Effector memory CD4-positive, alpha-beta T cell (primary cell): ENCODE measurements around the gene GRID1.

Experiments
- DNase-seq, 3 donors: peaks; one replicate each; pipeline ENCODE4 v3.0.0-alpha.2; 2020
- H3K27ac ChIP-seq: 2 replicates; pipeline ENCODE4 v1.7.0; 2013; ENCODE audit warnings: mild to moderate bottlenecking, low read length, moderate library complexity; ENCODE audit not compliant: insufficient read depth, poor library complexity, severe bottlenecking
- H3K27me3 ChIP-seq: replicated peaks from 2 replicates; pipeline ENCODE4 v1.7.0; 2013; ENCODE audit warnings: mild to moderate bottlenecking, low read length; ENCODE audit not compliant: insufficient read depth, control insufficient read depth, poor library complexity, severe bottlenecking
- H3K36me3 ChIP-seq: 2 replicates; pipeline ENCODE4 v1.7.0; 2013; ENCODE audit warnings: mild to moderate bottlenecking, low read length, moderate library complexity; ENCODE audit not compliant: control insufficient read depth, insufficient read depth
- H3K4me1 ChIP-seq: 2 replicates; pipeline ENCODE4 v1.7.0; 2013; ENCODE audit warnings: low read length, mild to moderate bottlenecking; ENCODE audit not compliant: control insufficient read depth, insufficient read depth, poor library complexity, severe bottlenecking
- H3K4me3 ChIP-seq: 2 replicates; pipeline ENCODE4 v1.7.0; 2013; ENCODE audit warnings: low read length, low read depth, mild to moderate bottlenecking; ENCODE audit not compliant: insufficient read depth, poor library complexity, severe bottlenecking
- H3K9me3 ChIP-seq: 2 replicates; pipeline ENCODE4 v1.7.0; 2013; ENCODE audit warnings: mild to moderate bottlenecking, low read length, moderate library complexity; ENCODE audit not compliant: control insufficient read depth

The GRID1 gene

GRCh38 chr10:86362586-86363183 lies 3.9 kb downstream of the GRID1 start:
- no peaks in the 10 kb centered on the region for H3K9me3 ChIP-seq
- H3K36me3 ChIP-seq: no peaks in the 10 kb centered on the region
- no peak for DNase-seq
- peaks cover 39% of the 10 kb centered on the region for H3K27me3 ChIP-seq
- no peak overlapping the region for H3K4me3 ChIP-seq
- H3K27ac ChIP-seq: no peak overlapping the region
- peaks cover 26% of the 10 kb centered on the region for H3K4me1 ChIP-seq

DNA sequence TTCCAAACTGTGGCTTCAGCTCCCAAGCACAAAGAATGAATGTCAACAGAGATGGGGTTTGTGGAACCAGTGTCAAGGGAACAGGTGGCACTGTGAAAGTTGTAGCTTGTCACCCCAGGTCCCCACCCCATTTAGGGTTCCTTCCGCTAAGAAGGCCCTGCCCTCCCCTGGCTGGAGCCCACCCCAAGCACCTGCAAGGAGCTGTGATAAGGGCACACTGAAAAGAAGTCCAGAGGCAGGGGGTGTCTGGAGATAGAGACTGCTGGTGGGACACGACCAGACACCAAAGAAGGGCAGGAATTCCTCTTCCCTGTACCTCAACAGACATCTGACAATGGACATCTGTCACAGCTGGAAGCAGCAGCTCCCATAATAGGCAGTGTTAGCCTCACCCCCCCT lies 4.5 kb downstream of the GRID1 start:
- Histone ChIP-seq H3K4me1 (peaks cover 21% of the 10 kb centered on the region), H3K9me3 (no peaks in the 10 kb centered on the region), H3K27ac (no peak overlapping the region), H3K36me3 (no peaks in the 10 kb centered on the region), H3K27me3 (peaks cover 34% of the 10 kb centered on the region), H3K4me3 (no peak overlapping the region)
- no peak for DNase-seq

GRCh38 chr10:86361156-86362128 lies 5.2 kb downstream of the GRID1 start:
- Histone ChIP-seq H3K27ac (no peak overlapping the region), H3K9me3 (no peaks in the 10 kb centered on the region), H3K4me1 (peaks cover 17% of the 10 kb centered on the region), H3K4me3 (no peak overlapping the region), H3K36me3 (no peaks in the 10 kb centered on the region), H3K27me3 (peaks cover 30% of the 10 kb centered on the region)
- no peak for DNase-seq

DNA sequence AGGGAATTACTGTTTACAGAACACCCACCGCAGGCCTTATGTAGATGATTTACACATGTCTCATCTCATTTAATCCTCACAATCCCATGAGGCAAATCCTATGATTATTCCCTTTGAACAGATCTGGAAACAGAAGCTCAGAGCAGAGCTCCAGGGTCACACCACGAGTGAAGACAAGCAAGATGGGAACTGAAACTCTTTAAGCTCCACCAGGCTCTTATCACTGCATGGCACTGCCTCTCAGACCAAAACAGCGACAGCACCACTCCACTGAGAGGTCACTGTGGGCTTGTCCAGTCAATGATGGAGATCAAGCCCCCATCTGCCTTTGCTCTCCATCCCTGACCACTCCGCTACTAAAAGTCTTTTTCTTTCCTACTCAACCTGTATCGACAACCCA lies 5.9 kb downstream of the GRID1 start:
- H3K4me3 ChIP-seq: no peak overlapping the region
- DNase-seq: no peak
- H3K27ac ChIP-seq: no peak overlapping the region
- peaks cover 24% of the 10 kb centered on the region for H3K27me3 ChIP-seq
- H3K9me3 ChIP-seq: no peaks in the 10 kb centered on the region
- peaks cover 14% of the 10 kb centered on the region for H3K4me1 ChIP-seq
- H3K36me3 ChIP-seq: no peaks in the 10 kb centered on the region

GRCh38 chr10:86359954-86360353 lies 6.6 kb downstream of the GRID1 start:
- Histone ChIP-seq H3K27me3 (peaks cover 17% of the 10 kb centered on the region), H3K4me1 (peaks cover 9% of the 10 kb centered on the region), H3K36me3 (no peaks in the 10 kb centered on the region), H3K4me3 (no peak overlapping the region), H3K9me3 (no peaks in the 10 kb centered on the region), H3K27ac (no peak overlapping the region)
- DNase-seq: no peak

DNA sequence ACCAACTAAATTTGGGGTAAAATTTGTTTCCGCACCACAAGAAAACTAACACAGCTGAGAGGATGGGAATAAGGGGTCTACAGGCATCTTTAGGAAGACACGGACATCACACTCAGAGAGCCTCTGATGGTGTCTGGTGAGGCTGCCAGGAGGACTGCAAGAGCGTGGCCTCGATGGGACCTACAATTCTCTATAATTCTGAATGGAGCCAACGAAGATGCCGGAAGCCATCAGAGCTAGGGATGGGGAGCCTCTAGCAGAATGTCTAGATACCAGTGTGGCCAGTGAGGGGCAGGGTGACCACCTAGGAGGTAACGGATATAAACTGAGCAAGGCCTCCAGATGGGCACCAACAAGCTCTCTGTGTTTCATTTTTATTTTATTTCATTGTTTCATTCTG lies 7.5 kb downstream of the GRID1 start:
- Histone ChIP-seq H3K27ac (no peak overlapping the region), H3K36me3 (no peaks in the 10 kb centered on the region), H3K4me1 (peaks cover 9% of the 10 kb centered on the region), H3K9me3 (no peaks in the 10 kb centered on the region), H3K4me3 (no peak overlapping the region), H3K27me3 (peaks cover 9% of the 10 kb centered on the region)
- no peak for DNase-seq

DNA sequence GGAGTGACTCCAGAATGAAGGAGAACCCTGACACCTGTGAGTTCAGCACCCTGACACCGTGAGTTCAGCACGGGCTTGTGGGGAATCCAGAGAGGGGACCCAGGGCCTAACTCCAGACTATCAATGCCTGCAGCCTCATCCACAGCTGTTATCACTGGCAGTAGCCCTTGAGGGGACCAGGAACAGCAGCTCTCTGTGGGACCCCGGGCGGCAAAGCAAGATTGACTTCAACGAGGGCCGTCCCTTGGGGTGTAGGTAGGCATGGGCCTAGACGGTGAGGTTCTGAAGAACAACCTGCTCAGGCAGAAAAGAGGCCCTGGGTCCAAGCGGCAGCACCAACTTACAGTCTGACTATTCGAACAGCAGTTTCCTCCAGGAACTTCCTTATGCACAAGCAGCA lies 8.9 kb downstream of the GRID1 start:
- no peak for DNase-seq
- Histone ChIP-seq H3K9me3 (no peaks in the 10 kb centered on the region), H3K4me3 (no peak overlapping the region), H3K27me3 (no peaks in the 10 kb centered on the region), H3K36me3 (no peaks in the 10 kb centered on the region), H3K4me1 (no peaks in the 10 kb centered on the region), H3K27ac (no peak overlapping the region)

GRCh38 chr10:86357041-86357440 lies 9.6 kb downstream of the GRID1 start:
- Histone ChIP-seq H3K27ac (no peak overlapping the region), H3K4me1 (no peaks in the 10 kb centered on the region), H3K36me3 (no peaks in the 10 kb centered on the region), H3K9me3 (no peaks in the 10 kb centered on the region), H3K4me3 (no peak overlapping the region), H3K27me3 (no peaks in the 10 kb centered on the region)
- no peak for DNase-seq

DNA sequence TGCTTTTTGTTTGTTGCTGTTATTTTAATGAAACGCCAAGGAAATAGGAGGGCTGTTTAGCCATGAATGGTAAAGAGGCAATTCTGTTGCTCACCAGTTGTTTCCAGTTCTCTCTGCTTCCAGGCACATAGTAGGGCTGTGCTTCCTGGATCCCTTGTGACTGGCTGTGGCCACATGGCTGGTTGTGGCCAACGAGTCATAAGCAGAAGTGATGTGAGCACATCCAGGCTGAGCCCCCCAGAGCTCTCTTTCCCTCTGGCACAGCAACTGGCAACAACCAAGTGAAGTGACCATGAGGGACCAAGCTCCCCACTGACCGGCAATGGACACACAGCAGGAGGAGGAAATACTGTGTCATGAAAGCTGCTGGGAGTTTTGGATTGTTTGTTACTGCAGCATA lies 10.3 kb downstream of the GRID1 start:
- H3K4me1 ChIP-seq: no peaks in the 10 kb centered on the region

GRCh38 chr10:86355571-86356038 lies 11.0 kb downstream of the GRID1 start:
- no peaks in the 10 kb centered on the region for H3K27me3 ChIP-seq
- H3K4me3 ChIP-seq: no peak overlapping the region
- H3K27ac ChIP-seq: no peak overlapping the region
- H3K4me1 ChIP-seq: no peaks in the 10 kb centered on the region
- DNase-seq: no peak
- no peaks in the 10 kb centered on the region for H3K36me3 ChIP-seq
- H3K9me3 ChIP-seq: no peaks in the 10 kb centered on the region

More for the DNA sequence above, 10.3 kb downstream of the GRID1 start:
- Histone ChIP-seq H3K27me3 (no peaks in the 10 kb centered on the region), H3K9me3 (no peaks in the 10 kb centered on the region), H3K4me3 (no peak overlapping the region), H3K36me3 (no peaks in the 10 kb centered on the region), H3K27ac (no peak overlapping the region)
- no peak for DNase-seq
